ENCODE results near the gene AKNAD1. TPM values are rescaled to one million over a fixed set of nuclear protein-coding genes. Genes with fewer than 3 reads are reported as not detected.

AKNAD1 gene
- total RNA-seq, 2 experiments from 2014 or later = not detected

DNA sequence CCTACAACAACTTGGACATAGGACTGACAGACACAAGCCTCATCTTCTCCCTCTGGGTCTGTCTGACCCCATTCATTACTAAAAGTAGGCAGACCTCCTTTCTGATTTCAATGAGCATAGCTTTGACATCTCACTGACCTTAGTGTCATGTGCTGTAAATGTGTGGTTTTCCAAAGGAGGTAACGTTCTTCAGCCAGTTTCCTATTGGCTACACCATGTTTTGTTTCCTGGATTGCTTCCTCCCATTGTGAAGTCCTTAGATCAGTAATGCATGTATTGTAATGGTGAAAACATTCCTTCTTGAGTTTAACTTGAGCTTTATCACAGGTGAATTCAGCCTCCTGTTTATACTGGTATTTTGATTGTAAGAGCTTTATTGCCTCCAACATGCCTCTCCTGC is 89.8 kb downstream of the AKNAD1 start:
- H3K36me3 Mint-ChIP-seq (ENCODE audit: low read depth) = peaks cover 41% of the 10 kb centered on the region
- CTCF ChIA-PET = interaction anchor here (0.8 to 1.1 kb wide), 2 partner anchors 14 to 42 kb away, joined by 3 read pairs; no protein-coding TSS in a partner anchor

More for the DNA sequence above, 89.8 kb downstream of the AKNAD1 start:
- H3K27me3 Mint-ChIP-seq (ENCODE audit: low read depth) = no peaks in the 10 kb centered on the region
- POLR2A ChIA-PET = no interaction called here
- ATAC-seq (no peak), DNase-seq (no peak)
- no peaks in the 10 kb centered on the region for H3K9me3 Mint-ChIP-seq (ENCODE audit: insufficient read depth)
- no peaks in the 10 kb centered on the region for H3K4me1 Mint-ChIP-seq (ENCODE audit: low read depth)
- H3K27ac Mint-ChIP-seq = no peak overlapping the region
- no peak overlapping the region for H3K4me3 Mint-ChIP-seq

Other genes with a start within 250 kb of the AKNAD1 start
- gene HENMT1, start 196.0 kb downstream of the AKNAD1 start, total RNA-seq = 10 to 100 TPM; 38.7 to 40.5 TPM
- gene PRPF38B, start 164.8 kb downstream of the AKNAD1 start, total RNA-seq = 10 to 100 TPM; 66.8 to 69.1 TPM
- gene FNDC7, start 144.2 kb downstream of the AKNAD1 start, total RNA-seq = not detected
- gene STXBP3, start 110.4 kb downstream of the AKNAD1 start, total RNA-seq = 10 to 100 TPM; 41.8 to 44.3 TPM
- gene GPSM2, start 19.9 kb upstream of the AKNAD1 start, total RNA-seq = 10 to 100 TPM; 40.7 to 44.9 TPM
- 10 to 100 TPM; 11.8 to 13.7 TPM for gene CLCC1, start 106.4 kb upstream of the AKNAD1 start, total RNA-seq
- gene WDR47, start 185.0 kb upstream of the AKNAD1 start, total RNA-seq = 10 to 100 TPM; 13.1 to 14.8 TPM
- gene TAF13, start 218.9 kb upstream of the AKNAD1 start, total RNA-seq = 10 to 100 TPM; 24.5 to 24.6 TPM
- gene TMEM167B, start 233.7 kb upstream of the AKNAD1 start, total RNA-seq = 10 to 100 TPM; 20.8 to 21.2 TPM

All from activated CD8-positive, alpha-beta T cell treated with anti-CD3 and anti-CD28 coated beads, Interleukin-2, amount 10 ng/mL, durations not matched to agents 7 days and 5 days (primary cell).